CD8-positive, alpha-beta memory T cell (primary cell): ENCODE measurements around the gene GALM. TPM values are rescaled to one million over a fixed set of nuclear protein-coding genes. Genes with fewer than 3 reads are reported as not detected.

Experiments
- CTCF ChIA-PET: fragments of 350-600 bp; sonication (Branson Sonifier 250); formaldehyde crosslinking; loops from one replicate; lab custom pipeline; 2021; ENCODE audit warnings: antibody characterized with exemption; lab: Charles Lee
- POLR2A ChIA-PET: fragments of 350-600 bp; sonication (Branson Sonifier 250); formaldehyde crosslinking; loops from one replicate; lab custom pipeline; 2021; ENCODE audit warnings: antibody characterized with exemption; lab: Charles Lee
- DNase-seq, 5 donors: peaks; one replicate each; pipeline versions ENCODE4 v3.0.0 to v3.0.0-alpha.2; 2020 to 2022; ENCODE audit warnings: mixed read lengths in 1 of 5
- H3K27ac ChIP-seq: one replicate; pipeline ENCODE4 v1.7.0; 2013; ENCODE audit warnings: low read depth, mild to moderate bottlenecking, low read length, moderate library complexity
- H3K27me3 ChIP-seq: 2 replicates; pipeline ENCODE4 v1.7.0; 2013; ENCODE audit warnings: low read length, mild to moderate bottlenecking; ENCODE audit not compliant: insufficient read depth, poor library complexity, severe bottlenecking
- H3K36me3 ChIP-seq: 2 replicates; pipeline ENCODE4 v1.7.0; 2013; ENCODE audit warnings: mild to moderate bottlenecking, low read length, moderate library complexity; ENCODE audit not compliant: insufficient read depth
- H3K4me1 ChIP-seq: 2 replicates; pipeline ENCODE4 v1.7.0; 2013; ENCODE audit warnings: mild to moderate bottlenecking, low read length, moderate library complexity; ENCODE audit not compliant: insufficient read depth
- H3K4me3 ChIP-seq: 2 replicates; pipeline ENCODE4 v1.7.0; 2013; ENCODE audit warnings: mild to moderate bottlenecking, low read length
- H3K9me3 ChIP-seq: 2 replicates; pipeline ENCODE4 v1.7.0; 2013; ENCODE audit warnings: mild to moderate bottlenecking, low read length
- H3K27ac Mint-ChIP-seq, 8 donors: one replicate each; pipeline ENCODE4 v1.8.0; 2020 to 2021; ENCODE audit warnings: mixed read lengths in 8 of 8, mild to moderate bottlenecking in 6 of 8, inconsistent platforms in 3 of 8, moderate library complexity in 3 of 8
- H3K27me3 Mint-ChIP-seq, 2 donors: one replicate each; pipeline ENCODE4 v1.8.0; 2020 to 2021; ENCODE audit warnings: mixed read lengths in 2 of 2, mild to moderate bottlenecking in 1 of 2, moderate library complexity in 1 of 2
- H3K36me3 Mint-ChIP-seq, 3 donors: one replicate each; pipeline ENCODE4 v1.8.0; 2020 to 2021; ENCODE audit warnings: mixed read lengths in 3 of 3, inconsistent platforms in 1 of 3, mild to moderate bottlenecking in 1 of 3
- H3K4me1 Mint-ChIP-seq, 3 donors: one replicate each; pipeline ENCODE4 v1.8.0; 2020 to 2021; ENCODE audit warnings: mixed read lengths in 3 of 3, inconsistent platforms in 1 of 3, mild to moderate bottlenecking in 1 of 3
- H3K4me3 Mint-ChIP-seq, 7 donors: one replicate each; pipeline ENCODE4 v1.8.0; 2020 to 2021; ENCODE audit warnings: mixed read lengths in 7 of 7, mild to moderate bottlenecking in 6 of 7, moderate library complexity in 4 of 7, inconsistent platforms in 2 of 7
- H3K9me3 Mint-ChIP-seq, 5 donors: one replicate each; pipeline ENCODE4 v1.8.0; 2020 to 2022; ENCODE audit warnings: mixed read lengths in 5 of 5, mild to moderate bottlenecking in 3 of 5, moderate library complexity in 2 of 5, inconsistent platforms in 1 of 5
- polyA plus RNA-seq: library from polyadenylated mRNA; unstranded; fragments of 300-500 nt; fragmentation: Illumina TruSeq; gene quantifications from one replicate; pipeline ENCODE4 v1.2.3, GENCODE V29; 2021
- total RNA-seq, 2 experiments: library from RNA; stranded (reverse); gene quantifications; one replicate each; pipeline ENCODE4 v1.2.3, GENCODE V29; 2021

The GALM gene
- total and polyA plus RNA-seq, 3 experiments from 2014 or later, result 51.4 to 109 (median 107) TPM

- Histone ChIP-seq H3K9me3 (no peaks in the 10 kb centered on the region), H3K4me1 (peaks cover 29% of the 10 kb centered on the region), H3K4me3 (no peak overlapping the region), H3K27me3 (no peaks in the 10 kb centered on the region), H3K36me3 (no peaks in the 10 kb centered on the region), H3K27ac (no peak overlapping the region)
- ChIA-PET CTCF (no interaction called here), POLR2A (no interaction called here)
- H3K9me3 Mint-ChIP-seq, result no peaks in the 10 kb centered on the region
- H3K27ac Mint-ChIP-seq, result no peak overlapping the region
- no peak for DNase-seq
- H3K36me3 Mint-ChIP-seq, result peaks cover 0 to 2% (median 0%) of the 10 kb centered on the region in 3 donors
- H3K4me3 Mint-ChIP-seq, result peak overlapping the region in 1 of 7 donors; percentile 52
- no peaks in the 10 kb centered on the region for H3K27me3 Mint-ChIP-seq
- H3K4me1 Mint-ChIP-seq, result peaks cover 29 to 54% (median 51%) of the 10 kb centered on the region in 3 donors
Measured at GRCh38 chr2:38656866-38657480, 8.9 kb upstream of the GALM start.

GRCh38 chr2:38658613-38659012 is 7.3 kb upstream of the GALM start:
- peaks cover 17% of the 10 kb centered on the region for H3K4me1 ChIP-seq
- no peaks in the 10 kb centered on the region for H3K9me3 ChIP-seq
- Mint-ChIP-seq H3K9me3 (no peaks in the 10 kb centered on the region), H3K4me3 (no peak overlapping the region), H3K27me3 (no peaks in the 10 kb centered on the region), H3K27ac (no peak overlapping the region), H3K36me3 (peaks cover 0 to 2% (median 0%) of the 10 kb centered on the region in 3 donors), H3K4me1 (peaks cover 24 to 46% (median 45%) of the 10 kb centered on the region in 3 donors)
- POLR2A ChIA-PET, result no interaction called here
- CTCF ChIA-PET, result interaction anchor here (1.2 to 1.9 kb wide), 2 partner anchors 23 to 32 kb away, joined by 4 read pairs; no protein-coding TSS in a partner anchor
- H3K27me3 ChIP-seq, result no peaks in the 10 kb centered on the region
- no peak overlapping the region for H3K4me3 ChIP-seq
- H3K36me3 ChIP-seq, result no peaks in the 10 kb centered on the region
- no peak overlapping the region for H3K27ac ChIP-seq
- DNase-seq, result no peak

GRCh38 chr2:38659115-38659514 is 6.8 kb upstream of the GALM start:
- Histone ChIP-seq H3K4me3 (no peak overlapping the region), H3K36me3 (no peaks in the 10 kb centered on the region), H3K27ac (no peak overlapping the region), H3K9me3 (no peaks in the 10 kb centered on the region), H3K27me3 (no peaks in the 10 kb centered on the region), H3K4me1 (peaks cover 12% of the 10 kb centered on the region)
- Mint-ChIP-seq H3K4me1 (peaks cover 24 to 46% (median 45%) of the 10 kb centered on the region in 3 donors), H3K27ac (no peak overlapping the region), H3K27me3 (no peaks in the 10 kb centered on the region), H3K36me3 (peaks cover 0 to 2% (median 0%) of the 10 kb centered on the region in 3 donors), H3K4me3 (peak overlapping the region in 1 of 7 donors; percentile 1), H3K9me3 (no peaks in the 10 kb centered on the region)
- DNase-seq, result no peak
- ChIA-PET CTCF (interaction anchor here (1.2 to 1.9 kb wide), 2 partner anchors 23 to 33 kb away, joined by 4 read pairs; no protein-coding TSS in a partner anchor), POLR2A (no interaction called here)

- Mint-ChIP-seq H3K4me3 (no peak overlapping the region), H3K9me3 (no peaks in the 10 kb centered on the region), H3K36me3 (peaks cover 0 to 2% (median 0%) of the 10 kb centered on the region in 3 donors), H3K27me3 (no peaks in the 10 kb centered on the region), H3K4me1 (peaks cover 20 to 43% (median 38%) of the 10 kb centered on the region in 3 donors), H3K27ac (no peak overlapping the region)
- H3K9me3 ChIP-seq, result no peaks in the 10 kb centered on the region
- H3K27ac ChIP-seq, result no peak overlapping the region
- H3K4me1 ChIP-seq, result peaks cover 10% of the 10 kb centered on the region
- no peaks in the 10 kb centered on the region for H3K36me3 ChIP-seq
- CTCF ChIA-PET, result no interaction called here
- H3K27me3 ChIP-seq, result no peaks in the 10 kb centered on the region
- no peak for DNase-seq
- POLR2A ChIA-PET, result interaction anchor here (1.4 kb wide), 1 partner anchor 91 kb away, joined by 3 read pairs; the partner anchor contains the start of gene SRSF7
- H3K4me3 ChIP-seq, result no peak overlapping the region
Measured at GRCh38 chr2:38660282-38660681, 5.6 kb upstream of the GALM start.

GRCh38 chr2:38661306-38661705 is 4.6 kb upstream of the GALM start:
- H3K27ac ChIP-seq, result no peak overlapping the region
- DNase-seq, result no peak
- Mint-ChIP-seq H3K27me3 (no peaks in the 10 kb centered on the region), H3K9me3 (no peaks in the 10 kb centered on the region), H3K27ac (no peak overlapping the region), H3K36me3 (peaks cover 0 to 5% (median 2%) of the 10 kb centered on the region in 3 donors), H3K4me3 (no peak overlapping the region), H3K4me1 (peaks cover 20 to 41% (median 41%) of the 10 kb centered on the region in 3 donors)
- ChIA-PET CTCF (interaction anchor here (1.1 kb wide), 1 partner anchor 50 kb away, joined by 3 read pairs; no protein-coding TSS in a partner anchor), POLR2A (interaction anchor here (1.4 kb wide), 1 partner anchor 90 kb away, joined by 3 read pairs; the partner anchor contains the start of gene SRSF7)
- no peak overlapping the region for H3K4me3 ChIP-seq
- H3K4me1 ChIP-seq, result peaks cover 10% of the 10 kb centered on the region
- no peaks in the 10 kb centered on the region for H3K36me3 ChIP-seq
- H3K27me3 ChIP-seq, result no peaks in the 10 kb centered on the region
- no peaks in the 10 kb centered on the region for H3K9me3 ChIP-seq

- DNase-seq, result peak in 3 of 5 donors; percentile 8 to 38 (median 26)
- Histone ChIP-seq H3K4me1 (peaks cover 39% of the 10 kb centered on the region), H3K27ac (peak overlapping the region; percentile 60), H3K27me3 (no peaks in the 10 kb centered on the region), H3K36me3 (no peaks in the 10 kb centered on the region), H3K9me3 (no peaks in the 10 kb centered on the region), H3K4me3 (peak overlapping the region; percentile 88)
- Mint-ChIP-seq H3K27ac (peak overlapping the region; percentile 85 to 100 (median 99)), H3K9me3 (no peaks in the 10 kb centered on the region), H3K4me3 (peak overlapping the region; percentile 82 to 95 (median 88)), H3K27me3 (no peaks in the 10 kb centered on the region), H3K4me1 (peaks cover 61 to 74% (median 72%) of the 10 kb centered on the region in 3 donors), H3K36me3 (peaks cover 4 to 38% (median 7%) of the 10 kb centered on the region in 3 donors)
- ChIA-PET POLR2A (interaction anchor here (0.6 to 6.1 kb wide), 13 partner anchors 11 to 108 kb away, joined by 3 to 57 read pairs (median 5); partner anchors contain the start of genes HNRNPLL and SRSF7), CTCF (interaction anchor here (1.2 to 3.6 kb wide), 12 partner anchors 13 to 85 kb away, joined by 4 to 36 read pairs (median 10); partner anchors contain the start of gene HNRNPLL)
Measured at GRCh38 chr2:38666556-38666910, 619 bp downstream of the GALM start.

- H3K9me3 ChIP-seq, result no peaks in the 10 kb centered on the region
- Mint-ChIP-seq H3K4me3 (peak overlapping the region; percentile 82 to 95 (median 88)), H3K9me3 (no peaks in the 10 kb centered on the region), H3K27ac (peak overlapping the region; percentile 85 to 100 (median 99)), H3K36me3 (peaks cover 4 to 45% (median 11%) of the 10 kb centered on the region in 3 donors), H3K4me1 (peaks cover 68 to 87% (median 83%) of the 10 kb centered on the region in 3 donors), H3K27me3 (no peaks in the 10 kb centered on the region)
- H3K4me3 ChIP-seq, result peak overlapping the region; percentile 88
- peaks cover 39% of the 10 kb centered on the region for H3K4me1 ChIP-seq
- no peaks in the 10 kb centered on the region for H3K27me3 ChIP-seq
- ChIA-PET POLR2A (interaction anchor here (0.5 to 6.1 kb wide), 9 partner anchors 14 to 83 kb away, joined by 3 to 57 read pairs (median 9); partner anchors contain the start of genes HNRNPLL and SRSF7), CTCF (interaction anchor here (1.6 to 3.6 kb wide), 9 partner anchors 10 to 89 kb away, joined by 4 to 36 read pairs (median 11); partner anchors contain the start of gene HNRNPLL)
- no peak for DNase-seq
- H3K36me3 ChIP-seq, result no peaks in the 10 kb centered on the region
- peak overlapping the region; percentile 60 for H3K27ac ChIP-seq
Measured at GRCh38 chr2:38668092-38668491, 2.2 kb downstream of the GALM start.
